HG03095 (cell line): ENCODE results near the gene SLC34A3.
A peak's percentile ranks its signal among the peaks of the same experiment; 100 is the strongest.
"Not testable (repeated sequence)": the region's sequence is repeated elsewhere in the genome, so short reads cannot be mapped to it uniquely, and the experiment has no call there.

Experiments used
- ATAC-seq: cut with Tn5 transposase; IDR thresholded peaks from one replicate; pipeline ENCODE4 v1.9.1; 2021; ENCODE audit warnings: moderate library complexity; ENCODE audit not compliant: unreplicated experiment

Gene SLC34A3

GRCh38 chr9:137228968-137229896 is 1.5 kb upstream of the SLC34A3 start:
- ATAC-seq = no peak

- no peak for ATAC-seq
Measured at GRCh38 chr9:137229903-137230704, 597 bp upstream of the SLC34A3 start.

GRCh38 chr9:137231372-137232039 is 805 bp downstream of the SLC34A3 start:
- no peak for ATAC-seq

- no peak for ATAC-seq
Measured at GRCh38 chr9:137232101-137232500, 1.4 kb downstream of the SLC34A3 start.

GRCh38 chr9:137232510-137232909 is 1.8 kb downstream of the SLC34A3 start:
- ATAC-seq = no peak

- ATAC-seq = no peak
Measured at GRCh38 chr9:137233143-137233980, 2.7 kb downstream of the SLC34A3 start.

- no peak for ATAC-seq
Measured at GRCh38 chr9:137234055-137234697, 3.5 kb downstream of the SLC34A3 start.

- ATAC-seq = no peak
Measured at GRCh38 chr9:137234758-137235423, 4.2 kb downstream of the SLC34A3 start.

GRCh38 chr9:137235424-137236237 is 4.9 kb downstream of the SLC34A3 start:
- ATAC-seq = no peak

- peak; percentile 20 for ATAC-seq
Measured at GRCh38 chr9:137236238-137236935, 5.7 kb downstream of the SLC34A3 start.

- no peak for ATAC-seq
Measured at GRCh38 chr9:137236936-137237421, 6.3 kb downstream of the SLC34A3 start.

GRCh38 chr9:137237759-137238726 is 7.3 kb downstream of the SLC34A3 start:
- ATAC-seq = no peak

- ATAC-seq = not testable (repeated sequence)
Measured at GRCh38 chr9:137239541-137240200, 9.0 kb downstream of the SLC34A3 start.

GRCh38 chr9:137240318-137240840 is 9.7 kb downstream of the SLC34A3 start:
- ATAC-seq = peak; percentile 10

GRCh38 chr9:137240841-137241489 is 10.3 kb downstream of the SLC34A3 start, which contains the start of gene TUBB4B:
Gene TUBB4B, plus strand, starts transcription at chr9:137241287. Its CDS starts 74 bp downstream, at chr9:137241361.
- peak; percentile 53 for ATAC-seq
